Hematopoietic multipotent progenitor cell treated with erythropoietin and hydrocortisone succinate and interleukin-3 and kit ligand, for 15 days (in vitro differentiated cells): ENCODE data around the gene GJC1.
"Not testable (repeated sequence)": the region's sequence is repeated elsewhere in the genome, so short reads cannot be mapped to it uniquely, and the experiment has no call there.

Experiments
- DNase-seq: peaks from one replicate; pipeline ENCODE4 v3.0.0-alpha.2; 2015; ENCODE audit warnings: low spot score

Gene GJC1

DNA sequence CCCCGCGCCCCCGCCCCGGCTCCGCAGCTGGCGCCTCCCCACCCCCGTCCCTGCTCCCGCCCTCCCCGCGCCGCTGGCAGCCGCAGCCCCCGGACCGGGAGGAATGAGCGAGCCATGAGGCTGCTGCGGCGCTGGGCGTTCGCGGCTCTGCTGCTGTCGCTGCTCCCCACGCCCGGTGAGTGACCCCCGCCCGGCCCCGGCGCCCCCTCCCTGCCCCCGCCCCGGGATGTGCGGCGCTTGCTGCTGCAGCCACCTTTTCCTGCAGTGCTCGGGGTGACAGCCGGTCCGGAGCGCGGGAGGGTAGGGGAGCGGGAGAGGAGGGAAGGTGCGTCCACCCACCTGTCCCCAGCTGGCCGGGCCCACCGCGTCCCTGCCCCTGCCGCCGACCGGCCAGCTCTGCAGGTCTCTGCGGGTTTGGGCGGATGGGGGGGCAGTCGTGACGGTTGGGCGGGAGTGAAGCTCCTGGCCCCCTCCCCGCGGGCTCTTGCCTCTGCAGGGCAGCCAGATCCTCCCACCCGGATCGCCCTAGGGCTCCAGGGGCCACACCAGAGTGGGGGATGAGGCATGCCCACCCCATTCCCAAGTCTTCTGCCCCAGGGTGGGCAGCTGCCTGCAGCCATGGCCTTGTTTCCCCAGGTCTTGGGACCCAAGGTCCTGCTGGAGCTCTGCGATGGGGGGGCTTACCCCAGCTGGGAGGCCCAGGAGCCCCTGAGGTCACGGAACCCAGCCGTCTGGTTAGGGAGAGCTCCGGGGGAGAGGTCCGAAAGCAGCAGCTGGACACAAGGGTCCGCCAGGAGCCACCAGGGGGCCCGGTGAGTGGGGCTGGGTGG lies 70.8 kb downstream of the GJC1 start:
- no peak for DNase-seq

DNA sequence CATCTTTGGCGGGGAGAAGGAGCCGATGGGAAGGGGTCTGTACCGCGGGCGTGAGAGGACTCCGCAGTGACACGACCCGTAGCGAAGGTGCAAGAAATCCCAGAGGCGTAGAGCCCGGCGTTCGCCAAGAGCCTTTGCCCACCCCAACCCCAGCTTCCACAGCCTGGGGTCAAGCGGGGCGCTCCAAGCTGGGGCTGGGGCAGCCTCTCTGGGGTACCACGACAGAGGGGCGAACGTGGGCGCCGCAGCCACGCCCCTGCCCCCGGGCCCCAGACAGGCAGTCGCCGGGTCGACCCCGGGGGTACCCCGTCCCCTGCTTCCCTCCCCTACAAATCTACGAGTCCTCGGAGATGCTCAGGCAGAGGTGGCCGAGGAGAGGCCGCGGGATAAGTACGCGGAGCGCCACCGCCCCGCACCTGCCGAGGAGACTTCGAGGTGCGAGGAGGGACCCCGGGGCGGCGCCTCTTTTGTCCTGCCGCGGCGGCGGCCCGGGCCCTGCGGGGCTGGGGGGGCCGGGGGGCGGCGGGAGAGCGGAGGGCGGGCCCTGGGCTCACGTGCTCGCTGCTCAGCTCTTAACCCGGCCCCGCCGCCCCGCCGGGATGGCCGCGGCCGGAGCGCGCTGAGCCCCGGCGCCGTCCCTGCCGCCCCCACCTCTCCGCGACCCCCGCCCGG lies 71.5 kb downstream of the GJC1 start, which contains the start of gene ADAM11:
ADAM11 (plus strand) TSS at position 575 of the 672 bp plus-strand sequence. CDS start 212 bp downstream, outside the sequence.
- DNase-seq = no peak

GRCh38 chr17:44757918-44758413 lies 72.1 kb downstream of the GJC1 start:
- DNase-seq = no peak

DNA sequence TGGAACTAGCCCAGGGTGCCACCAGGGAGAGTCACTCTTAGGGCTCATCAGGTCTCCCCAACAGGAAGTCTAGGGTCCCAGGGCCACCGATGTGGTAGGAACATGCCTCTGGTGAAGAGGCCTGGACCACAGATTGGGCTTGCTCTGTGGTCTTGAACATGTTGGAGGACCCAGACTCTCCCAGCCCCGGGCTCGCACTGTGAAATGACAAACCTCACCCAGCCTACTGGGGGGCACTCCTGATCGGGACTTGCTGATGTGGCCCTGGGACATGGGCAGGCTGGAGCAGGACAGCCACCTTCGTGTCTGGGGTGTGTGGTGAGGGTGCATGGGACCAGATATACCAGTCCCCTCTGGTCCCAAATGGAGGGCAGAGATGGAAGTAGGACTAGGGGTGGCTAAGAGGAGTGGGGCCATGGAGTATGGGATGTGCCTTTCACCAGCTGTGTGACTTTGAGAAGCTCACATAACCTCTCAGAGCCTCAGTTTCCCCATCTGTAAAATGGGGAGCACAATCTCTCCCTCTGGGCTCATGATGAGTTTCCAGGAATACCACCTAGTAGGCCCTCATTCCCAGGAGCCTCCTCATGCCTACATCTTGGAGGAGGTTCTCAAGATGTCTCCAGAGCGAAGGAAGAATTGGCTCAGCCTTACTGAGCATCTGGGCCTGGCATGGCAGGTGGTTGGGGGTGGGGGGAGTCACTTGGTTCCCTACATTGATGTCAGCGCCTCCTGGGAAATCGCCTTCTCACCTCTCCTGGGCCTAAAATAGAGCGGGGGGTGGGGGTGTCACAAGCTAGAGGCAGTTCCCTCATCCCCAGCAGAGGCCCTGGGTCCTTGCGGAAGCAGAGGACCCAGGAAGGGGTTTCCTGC lies 72.8 kb downstream of the GJC1 start:
- no peak for DNase-seq

GRCh38 chr17:44755180-44755579 lies 74.9 kb downstream of the GJC1 start:
- not testable (repeated sequence) for DNase-seq

GRCh38 chr17:44754276-44754675 lies 75.8 kb downstream of the GJC1 start:
- no peak for DNase-seq

GRCh38 chr17:44752953-44753861 lies 76.9 kb downstream of the GJC1 start:
- no peak for DNase-seq

DNA sequence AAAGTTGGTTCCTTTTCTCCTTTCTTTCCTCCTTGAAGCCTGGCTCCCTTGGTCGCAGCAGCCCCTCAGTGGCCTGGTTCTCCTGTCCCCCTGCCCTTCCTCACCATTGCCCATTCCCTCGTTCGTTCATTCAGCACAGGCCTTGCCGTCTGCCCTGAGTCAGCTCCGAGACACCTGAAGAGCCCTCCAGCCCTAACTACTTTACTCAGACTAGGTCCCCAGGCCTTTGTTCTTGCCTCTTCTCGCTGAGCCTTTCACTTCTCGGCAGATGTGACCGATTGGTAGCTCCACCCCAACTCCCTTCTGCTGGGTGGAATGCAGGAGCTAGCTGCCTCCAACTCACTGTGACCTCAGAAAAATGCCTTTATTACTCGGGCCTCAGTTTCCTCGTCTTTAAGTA lies 78.3 kb downstream of the GJC1 start:
- DNase-seq = no peak

DNA sequence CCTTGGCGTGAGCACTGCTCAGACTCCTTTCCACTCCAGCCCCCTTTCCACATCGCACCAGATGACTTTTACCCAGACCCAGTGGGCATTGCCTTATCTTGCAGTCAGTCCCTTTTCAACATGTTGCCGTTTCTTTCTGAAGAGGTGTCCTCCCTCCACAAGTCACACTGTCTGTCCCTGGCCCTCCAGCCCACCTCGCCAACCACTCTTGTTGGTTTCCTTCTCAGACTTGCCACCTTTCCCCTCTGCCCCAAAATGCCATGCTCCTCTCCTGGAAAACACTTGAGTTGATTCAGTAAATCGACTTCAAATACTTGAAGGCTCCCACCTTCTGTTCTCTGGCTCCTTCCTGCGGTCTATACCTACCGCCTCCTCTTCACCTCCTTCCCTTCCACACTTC lies 78.8 kb downstream of the GJC1 start:
- no peak for DNase-seq

DNA sequence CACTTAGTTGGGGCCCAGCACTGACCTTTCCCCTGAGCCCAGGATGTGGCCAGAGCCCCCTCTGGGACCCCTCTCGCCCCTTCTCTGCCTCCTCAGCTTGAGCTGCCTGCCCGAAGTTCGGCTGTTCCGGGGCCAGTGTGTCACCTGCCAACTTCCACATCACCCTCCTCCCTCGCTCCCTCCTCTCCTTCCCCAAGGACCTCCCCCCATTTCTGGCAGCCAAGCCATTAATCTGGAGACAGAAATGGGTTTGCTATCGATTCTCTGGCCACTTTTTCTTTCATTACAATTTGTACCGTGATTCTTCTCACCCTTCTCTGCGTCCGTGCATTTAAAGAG lies 80.1 kb downstream of the GJC1 start:
- no peak for DNase-seq

GRCh38 chr17:44749076-44749979 lies 80.8 kb downstream of the GJC1 start:
- DNase-seq = no peak
